ENCODE measurements around the gene GNA12. TPM values are rescaled to one million over a fixed set of nuclear protein-coding genes. Genes with fewer than 3 reads are reported as not detected.
A peak's percentile ranks its signal among the peaks of the same experiment; 100 is the strongest.

Gene GNA12
- total RNA-seq, 1 experiment from 2014 or later: 36.2 TPM

- peaks cover 9% of the 10 kb centered on the region for H3K36me3 Mint-ChIP-seq (ENCODE audit: insufficient read depth, unreplicated experiment)
- CTCF ChIA-PET: interaction anchor here (0.7 to 1.5 kb wide), 5 partner anchors 11 to 62 kb away, joined by 3 to 7 read pairs (median 3); no protein-coding TSS in a partner anchor
- peaks cover 44% of the 10 kb centered on the region for H3K4me1 Mint-ChIP-seq (ENCODE audit: insufficient read depth, unreplicated experiment)
- H3K4me3 Mint-ChIP-seq (ENCODE audit: unreplicated experiment): peak overlapping the region; percentile 63
- peak overlapping the region; percentile 77 for H3K27ac Mint-ChIP-seq (ENCODE audit: low read depth, unreplicated experiment)
- no peaks in the 10 kb centered on the region for H3K9me3 Mint-ChIP-seq (ENCODE audit: unreplicated experiment)
- no peak for DNase-seq (ENCODE audit: unreplicated experiment)
- TF ChIP-seq CTCF (IDR thresholded peaks at IDR 0.05; ENCODE audit: unreplicated experiment): no peak
- H3K27me3 Mint-ChIP-seq (ENCODE audit: insufficient read depth, unreplicated experiment): no peaks in the 10 kb centered on the region
- POLR2A ChIA-PET: interaction anchor here (0.5 to 5.1 kb wide), 24 partner anchors 9 to 1430 kb away, joined by 3 to 74 read pairs (median 4); partner anchors contain the start of gene IQCE
- intact Hi-C loops (cut with micrococcal nuclease): loop anchor here (5.0 kb wide), 3 partner anchors 63 to 103 kb away; partner anchors contain the start of gene GNA12
- BruUV-seq (replicated peaks): no TSS peak
These were observed 85.2 kb downstream of the GNA12 start for GRCh38 chr7:2758673-2759616.

DNA sequence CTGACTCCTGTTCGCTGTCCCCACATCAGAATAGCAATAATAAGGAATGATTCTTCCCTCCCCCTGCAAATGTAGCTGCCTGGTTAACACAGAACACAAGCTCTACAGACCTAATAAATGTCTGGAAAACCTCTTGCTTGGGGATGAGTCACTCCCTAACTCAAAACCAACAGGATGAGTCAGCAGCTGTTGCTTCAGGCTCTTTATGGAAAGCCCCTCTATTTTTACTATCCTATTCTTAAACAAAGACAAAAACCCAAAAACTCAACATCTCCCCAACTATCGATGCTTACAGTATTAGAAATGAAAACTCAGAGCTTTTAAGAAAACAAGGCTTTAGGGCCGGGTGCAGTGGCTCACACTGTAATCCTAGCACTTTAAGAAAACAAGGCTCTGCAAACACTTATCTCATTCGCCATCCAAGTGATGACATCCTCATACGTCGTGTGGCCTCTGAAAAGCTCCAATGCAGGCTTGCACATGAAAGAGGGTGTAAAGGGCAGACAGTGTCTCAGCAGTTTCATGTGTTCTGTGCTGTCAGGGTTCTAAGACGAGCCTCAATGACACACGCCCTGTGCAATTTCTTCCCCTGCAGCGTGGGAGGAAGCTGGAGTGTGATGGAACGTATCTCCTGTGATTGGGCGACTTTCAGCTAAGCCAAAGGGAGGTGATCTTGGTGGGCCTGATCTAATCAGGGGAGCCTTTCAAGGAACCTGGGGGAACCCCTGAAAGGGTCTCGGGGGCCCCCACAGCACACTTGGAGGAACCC lies 86.0 kb downstream of the GNA12 start:
- no peaks in the 10 kb centered on the region for H3K27me3 Mint-ChIP-seq (ENCODE audit: insufficient read depth, unreplicated experiment)
- ChIA-PET CTCF (interaction anchor here (0.6 to 1.5 kb wide), 6 partner anchors 11 to 295 kb away, joined by 3 to 7 read pairs (median 3); no protein-coding TSS in a partner anchor), POLR2A (interaction anchor here (0.5 to 5.1 kb wide), 34 partner anchors 8 to 1957 kb away, joined by 3 to 74 read pairs (median 4); partner anchors contain the start of genes IQCE and TTYH3)
- intact Hi-C loops (cut with micrococcal nuclease): loop anchor here (5.0 kb wide), 3 partner anchors 64 to 104 kb away; partner anchors contain the start of gene GNA12
- DNase-seq (ENCODE audit: unreplicated experiment): peak; percentile 96
- peak overlapping the region; percentile 77 for H3K27ac Mint-ChIP-seq (ENCODE audit: low read depth, unreplicated experiment)
- peaks cover 40% of the 10 kb centered on the region for H3K4me1 Mint-ChIP-seq (ENCODE audit: insufficient read depth, unreplicated experiment)
- H3K9me3 Mint-ChIP-seq (ENCODE audit: unreplicated experiment): no peaks in the 10 kb centered on the region
- no TSS peak for BruUV-seq (replicated peaks)
- H3K4me3 Mint-ChIP-seq (ENCODE audit: unreplicated experiment): peak overlapping the region; percentile 63
- no peak for TF ChIP-seq CTCF (IDR thresholded peaks at IDR 0.05; ENCODE audit: unreplicated experiment)
- H3K36me3 Mint-ChIP-seq (ENCODE audit: insufficient read depth, unreplicated experiment): peaks cover 5% of the 10 kb centered on the region

DNA sequence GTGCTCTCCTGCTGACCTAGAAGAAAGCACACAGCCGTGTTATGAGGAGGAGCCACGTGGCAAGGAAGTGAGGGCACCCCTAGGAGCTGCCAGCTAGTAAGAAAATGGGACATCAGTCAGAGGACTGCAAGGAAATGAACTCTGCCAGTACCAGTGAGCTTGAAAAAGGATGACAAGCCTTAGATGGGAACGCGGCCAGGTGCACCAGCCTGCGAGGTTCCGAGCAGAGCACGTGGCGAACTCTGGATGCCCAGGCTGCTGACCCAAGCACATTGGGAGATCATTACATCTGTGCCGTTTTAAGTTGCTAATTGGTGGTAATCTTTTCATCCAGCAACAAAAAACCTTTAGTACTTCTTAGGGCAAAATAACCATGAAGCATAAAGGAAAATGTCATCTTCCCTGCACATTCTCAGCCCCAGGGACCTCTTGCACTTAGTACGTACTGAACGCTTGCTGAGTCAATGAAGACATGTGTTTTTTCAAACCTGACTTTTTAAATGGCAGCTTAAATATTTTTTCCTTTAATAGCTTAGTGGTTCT lies 86.7 kb downstream of the GNA12 start:
- Mint-ChIP-seq H3K9me3 (ENCODE audit: unreplicated experiment) (no peaks in the 10 kb centered on the region), H3K4me1 (ENCODE audit: insufficient read depth, unreplicated experiment) (peaks cover 37% of the 10 kb centered on the region), H3K4me3 (ENCODE audit: unreplicated experiment) (peak overlapping the region; percentile 63), H3K27me3 (ENCODE audit: insufficient read depth, unreplicated experiment) (no peaks in the 10 kb centered on the region), H3K27ac (ENCODE audit: low read depth, unreplicated experiment) (peak overlapping the region; percentile 77), H3K36me3 (ENCODE audit: insufficient read depth, unreplicated experiment) (peaks cover 5% of the 10 kb centered on the region)
- intact Hi-C loops (cut with micrococcal nuclease): loop anchor here (5.0 kb wide), 3 partner anchors 65 to 105 kb away; partner anchors contain the start of gene GNA12
- TSS peak; percentile 66 for BruUV-seq (replicated peaks)
- POLR2A ChIA-PET: interaction anchor here (0.6 to 5.1 kb wide), 27 partner anchors 9 to 1958 kb away, joined by 3 to 74 read pairs (median 4); partner anchors contain the start of genes IQCE and TTYH3
- DNase-seq (ENCODE audit: unreplicated experiment): peak; percentile 84
- CTCF ChIA-PET: interaction anchor here (0.6 to 1.5 kb wide), 3 partner anchors 36 to 136 kb away, joined by 3 to 7 read pairs (median 5); no protein-coding TSS in a partner anchor
- no peak for TF ChIP-seq CTCF (IDR thresholded peaks at IDR 0.05; ENCODE audit: unreplicated experiment)

All from MCF 10A (cell line).